ENCODE results near the gene GLP1R.

Gene GLP1R

DNA sequence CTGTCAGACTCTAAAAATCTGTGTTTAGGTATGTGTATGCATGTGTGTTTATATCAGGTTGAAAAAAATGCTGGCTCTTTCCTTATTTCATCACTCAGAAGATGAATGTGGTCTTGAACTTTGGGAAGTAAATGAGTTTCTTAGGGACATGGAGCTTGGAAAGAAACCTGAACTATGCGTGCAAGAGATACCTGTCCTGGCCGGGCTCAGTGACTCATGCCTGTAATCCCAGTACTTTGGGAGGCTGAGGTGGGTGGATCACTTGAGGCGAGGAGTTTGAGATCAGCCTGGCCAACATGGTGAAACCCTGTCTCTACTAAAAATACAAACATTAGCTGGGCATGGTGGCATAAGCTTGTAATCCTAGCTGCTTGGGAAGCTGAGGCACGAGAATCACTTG, 4.4 kb upstream of the GLP1R start:
- no peak for DNase-seq (ENCODE audit: low read depth)

DNA sequence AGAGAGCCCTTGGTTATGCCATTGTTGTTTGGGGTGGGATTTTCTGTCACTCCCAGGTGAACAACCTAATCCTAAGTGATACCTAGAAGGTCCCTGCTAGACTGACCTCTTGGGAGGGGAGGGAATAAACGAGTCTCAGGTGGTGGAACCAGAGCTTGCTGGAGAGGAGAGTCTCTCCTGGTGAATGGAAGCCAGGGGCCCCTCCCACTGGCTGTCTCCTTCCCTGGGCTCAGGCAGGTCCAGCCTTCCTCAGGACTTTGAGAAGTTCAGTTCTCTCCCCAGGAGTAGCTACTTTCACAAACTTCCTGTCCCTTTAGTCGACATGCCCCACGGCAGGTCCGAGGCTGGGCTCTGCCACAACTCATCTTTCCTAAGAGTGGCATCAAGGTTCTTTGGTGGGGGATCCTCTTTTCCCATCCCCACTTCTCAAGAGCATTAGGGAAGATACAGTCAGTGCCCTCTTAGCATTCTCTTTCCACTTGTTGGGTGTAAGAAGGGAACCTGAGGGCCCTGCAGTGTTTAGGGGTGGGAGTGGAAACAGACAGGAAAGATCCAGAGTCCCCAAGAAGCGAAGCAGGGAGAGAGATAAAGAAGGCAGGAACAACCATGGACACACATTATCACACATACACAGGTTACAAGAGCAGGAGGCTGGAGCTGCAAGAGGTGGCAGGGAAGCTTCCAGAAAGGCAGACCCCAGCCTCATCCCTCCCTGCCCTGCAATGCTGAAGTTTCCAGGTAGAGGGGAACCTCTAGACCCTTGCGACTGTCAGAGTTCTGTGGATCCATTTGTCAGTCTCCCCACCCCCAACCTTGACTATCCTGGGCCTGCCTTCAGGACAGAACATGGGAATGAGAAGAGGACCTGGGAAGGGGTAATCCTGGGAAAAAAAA, 900 bp upstream of the GLP1R start:
- no peak for DNase-seq (ENCODE audit: low read depth)

DNA sequence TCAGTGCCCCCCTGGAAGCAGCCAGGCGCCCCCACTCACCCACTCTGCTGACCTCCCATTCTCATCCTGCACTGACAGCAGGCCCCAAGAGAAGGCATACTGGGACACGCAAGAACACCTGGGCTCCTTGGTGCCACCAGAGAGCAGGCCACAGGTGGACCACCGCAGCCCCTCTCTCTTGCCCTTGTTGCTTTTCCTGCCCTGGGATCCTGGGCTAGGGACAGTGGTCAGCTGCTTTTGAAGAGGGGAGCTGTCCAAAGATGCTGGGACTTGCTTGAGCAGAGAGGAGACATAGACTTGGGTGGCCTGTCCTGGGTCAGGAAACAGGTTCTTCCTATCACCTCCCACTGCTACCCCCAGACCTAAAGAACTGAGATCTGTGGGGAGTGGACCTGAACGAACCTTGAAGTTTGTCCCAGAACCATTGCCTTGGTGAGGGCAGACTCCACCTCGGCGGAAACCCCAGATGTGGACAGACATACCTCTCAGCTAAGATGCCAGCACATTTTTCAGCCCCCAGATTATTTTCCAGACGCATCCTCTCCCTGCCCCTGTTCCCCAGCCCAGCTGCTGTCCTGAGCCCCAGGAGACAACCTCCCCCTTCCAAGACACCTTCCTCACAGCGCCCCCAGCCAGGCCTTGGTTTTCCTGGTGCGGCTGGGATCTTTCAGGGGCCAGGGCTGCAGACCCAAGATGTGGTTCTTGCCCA, 1.1 kb downstream of the GLP1R start:
- no peak for DNase-seq (ENCODE audit: low read depth)

DNA sequence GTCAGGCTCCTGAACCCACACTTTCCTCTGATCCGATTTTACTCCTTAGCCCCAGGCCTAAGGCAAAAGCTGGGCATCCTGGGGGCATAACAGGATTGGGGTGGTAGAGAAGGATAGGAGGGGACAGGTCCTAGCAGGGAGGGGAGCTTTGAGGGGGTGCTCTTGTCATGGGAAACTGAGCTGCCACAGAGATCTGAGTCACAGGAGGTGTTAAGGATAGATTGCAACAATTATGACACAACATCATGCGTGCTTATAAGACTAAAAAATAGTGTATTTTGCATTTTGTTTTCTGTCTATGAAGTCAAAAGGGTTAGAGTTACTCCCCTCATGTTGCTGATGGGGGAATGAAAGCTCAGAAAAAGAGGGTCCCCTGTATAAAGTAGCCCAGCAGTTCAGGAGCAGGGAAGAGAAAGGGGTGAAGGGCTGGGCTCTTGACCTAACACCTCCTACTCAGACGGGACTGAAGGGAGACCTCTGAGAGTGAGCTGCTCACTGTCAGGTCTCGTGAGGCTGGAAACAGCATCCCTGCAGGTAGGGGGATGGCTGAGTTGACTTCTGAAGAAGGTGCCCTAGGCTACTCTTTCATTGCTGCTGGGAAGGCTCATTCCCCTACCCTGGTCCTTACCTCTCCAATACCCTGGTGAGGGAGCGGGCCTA, 2.0 kb downstream of the GLP1R start:
- DNase-seq (ENCODE audit: low read depth): no peak

DNA sequence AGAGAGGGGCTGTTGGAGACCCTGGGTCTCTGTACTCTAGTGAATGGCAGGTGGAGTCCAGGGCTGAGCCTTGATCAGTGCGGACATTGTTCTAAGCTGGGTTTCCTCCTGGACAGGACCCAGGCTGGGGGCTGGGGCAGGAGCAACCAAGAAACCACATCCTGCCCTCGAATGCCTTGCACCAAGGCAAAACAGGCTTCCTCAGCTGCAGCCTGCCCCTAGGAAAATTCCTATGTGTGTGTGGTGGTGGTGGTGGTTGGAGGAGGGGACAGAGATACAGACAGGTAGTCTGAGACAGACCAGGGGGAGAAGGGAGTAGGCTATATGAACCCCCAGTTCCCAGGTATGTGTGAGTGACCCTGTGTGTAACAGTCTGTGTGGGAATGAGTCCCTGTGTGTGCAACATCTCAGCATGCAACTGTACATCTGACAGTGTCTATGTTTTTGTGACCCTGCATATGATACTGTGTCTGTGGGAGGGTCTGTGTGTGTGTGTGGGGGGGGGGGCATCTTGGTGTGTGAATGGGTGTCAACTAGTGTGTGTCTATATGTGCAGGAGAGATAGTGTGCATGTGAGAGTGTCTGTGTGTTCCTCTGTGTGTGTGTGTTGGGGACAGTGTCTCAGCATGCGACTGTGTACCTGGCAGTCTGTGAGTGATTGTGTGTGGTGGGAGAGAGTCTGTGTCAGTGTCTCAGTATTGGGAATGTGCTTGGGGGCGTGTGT, 3.0 kb downstream of the GLP1R start:
- DNase-seq (ENCODE audit: low read depth): no peak

DNA sequence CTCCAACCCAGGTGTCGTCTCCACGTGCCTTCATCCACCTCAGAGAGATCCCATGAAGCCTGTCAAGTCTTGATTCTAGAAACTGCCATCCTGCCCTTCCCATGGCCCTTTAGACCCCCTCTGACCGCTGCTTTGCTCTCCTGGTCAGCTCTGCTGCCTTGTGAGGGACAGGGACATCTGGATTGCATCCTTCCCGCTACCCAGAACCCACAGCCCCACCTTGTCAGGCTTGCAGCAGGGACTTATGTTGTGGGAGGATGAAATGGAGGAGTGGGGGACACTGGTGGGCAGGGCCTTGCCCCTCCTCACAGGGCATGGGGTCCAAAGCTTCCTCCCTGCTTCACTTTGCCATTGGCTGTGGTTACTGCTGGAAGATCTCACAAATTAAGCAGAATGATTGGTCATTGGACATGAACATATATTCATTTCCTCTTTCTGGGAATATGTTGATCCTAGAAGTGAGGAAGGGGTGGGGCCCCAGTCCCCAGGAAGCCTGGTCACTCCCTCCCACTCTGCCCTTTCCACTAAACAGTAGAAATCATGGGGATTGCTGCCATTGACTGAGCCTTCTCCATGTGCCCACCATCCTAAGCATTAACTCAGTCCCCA, 4.5 kb downstream of the GLP1R start:
- DNase-seq (ENCODE audit: low read depth): no peak

DNA sequence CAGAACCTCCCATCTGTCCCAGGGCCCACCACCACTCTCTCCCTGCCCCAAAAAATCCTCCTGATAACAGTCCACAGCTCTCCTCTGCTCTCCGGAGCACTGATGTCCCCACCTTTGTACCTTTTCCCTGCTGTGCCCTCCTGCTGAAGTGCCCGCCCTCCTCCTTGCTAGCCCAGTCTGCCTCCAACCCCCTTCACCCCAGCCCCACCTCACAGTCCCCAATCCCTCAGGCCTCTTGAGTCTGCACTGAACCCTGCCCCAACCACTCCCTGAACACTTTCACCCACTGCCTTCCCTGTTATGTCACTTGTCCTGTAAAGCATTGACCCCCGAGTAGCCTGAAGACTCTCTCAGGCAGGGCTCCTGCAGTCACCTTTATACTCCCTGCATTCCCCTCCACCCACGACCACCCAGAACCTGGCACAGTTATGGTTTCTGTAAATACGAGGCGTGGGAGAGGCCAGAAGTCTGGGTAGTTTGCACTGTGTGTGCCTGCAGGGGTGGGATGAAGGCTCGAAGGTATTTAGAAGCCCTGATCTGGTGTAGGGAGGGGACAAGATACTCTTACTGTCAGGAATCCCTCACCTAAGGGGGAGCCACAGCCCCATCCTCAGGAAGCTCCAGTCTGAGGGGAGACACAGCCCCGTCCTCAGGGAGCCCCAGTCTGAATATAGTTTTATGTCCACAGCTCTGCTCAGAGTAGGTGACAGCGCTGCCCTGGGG, 5.4 kb downstream of the GLP1R start:
- no peak for DNase-seq (ENCODE audit: low read depth)

DNA sequence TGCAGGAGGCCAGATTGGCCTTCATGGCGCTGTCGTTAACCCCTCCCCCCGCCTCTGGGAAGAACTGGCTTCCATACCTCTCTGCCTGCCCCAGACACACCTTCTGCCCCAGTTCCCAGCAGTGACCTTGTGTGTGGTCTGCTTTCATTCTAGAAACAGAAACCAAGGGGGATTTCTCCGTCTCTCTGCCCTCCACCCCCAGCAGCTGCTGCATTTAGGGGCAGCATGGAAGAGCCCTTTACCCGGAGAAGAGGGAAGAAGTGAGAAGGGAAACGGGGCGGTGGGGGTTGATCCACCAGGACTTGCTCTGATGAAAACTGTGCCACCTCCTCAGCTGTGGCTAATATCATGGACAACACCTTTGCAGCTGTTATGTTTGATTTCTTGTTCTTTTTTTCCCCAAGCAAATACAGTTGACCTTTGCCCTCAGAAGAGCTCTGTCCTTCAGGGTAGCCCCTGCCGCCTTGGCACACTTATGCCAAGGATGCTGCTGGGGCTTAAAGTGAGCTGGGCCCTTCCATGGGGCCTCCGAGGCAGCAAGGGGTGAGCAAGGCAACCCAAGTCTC, 6.1 kb downstream of the GLP1R start:
- no peak for DNase-seq (ENCODE audit: low read depth)

DNA sequence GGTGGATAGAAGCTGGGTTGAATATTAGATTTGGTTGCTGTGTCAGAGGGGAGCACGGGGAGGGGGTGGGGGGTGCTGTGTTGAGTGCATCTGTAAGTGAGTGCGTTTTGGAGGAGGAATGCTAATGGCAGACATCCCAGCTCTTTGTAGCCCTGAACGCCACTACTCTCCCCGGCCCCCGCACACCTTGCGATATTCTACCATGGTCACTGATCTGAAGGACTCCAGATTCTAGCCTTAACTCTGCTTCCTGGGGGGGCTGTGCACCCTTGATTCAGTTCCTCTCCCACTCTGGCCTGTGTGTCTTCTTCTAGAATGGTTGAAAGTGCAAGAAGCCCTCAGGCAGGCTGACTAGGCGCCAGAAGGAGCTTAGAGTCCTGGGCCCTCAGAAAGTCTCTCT, 7.1 kb downstream of the GLP1R start:
- no peak for DNase-seq (ENCODE audit: low read depth)

DNA sequence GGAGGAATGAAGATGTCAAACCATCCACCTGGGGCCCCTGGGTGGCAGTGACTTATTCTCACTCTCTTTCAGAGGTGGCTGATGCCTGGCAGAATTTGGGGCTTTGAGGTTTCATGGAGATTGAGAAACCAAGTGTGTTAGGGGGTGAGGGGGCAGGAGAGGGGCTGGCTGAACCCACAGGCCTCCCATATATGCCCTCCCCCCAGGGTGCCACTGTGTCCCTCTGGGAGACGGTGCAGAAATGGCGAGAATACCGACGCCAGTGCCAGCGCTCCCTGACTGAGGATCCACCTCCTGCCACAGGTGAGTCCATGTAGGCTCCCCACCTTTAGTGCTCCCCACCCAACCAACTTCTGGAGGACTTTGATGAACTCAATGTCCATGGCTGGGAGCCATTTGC, 7.6 kb downstream of the GLP1R start:
- no peak for DNase-seq (ENCODE audit: low read depth)

DNA sequence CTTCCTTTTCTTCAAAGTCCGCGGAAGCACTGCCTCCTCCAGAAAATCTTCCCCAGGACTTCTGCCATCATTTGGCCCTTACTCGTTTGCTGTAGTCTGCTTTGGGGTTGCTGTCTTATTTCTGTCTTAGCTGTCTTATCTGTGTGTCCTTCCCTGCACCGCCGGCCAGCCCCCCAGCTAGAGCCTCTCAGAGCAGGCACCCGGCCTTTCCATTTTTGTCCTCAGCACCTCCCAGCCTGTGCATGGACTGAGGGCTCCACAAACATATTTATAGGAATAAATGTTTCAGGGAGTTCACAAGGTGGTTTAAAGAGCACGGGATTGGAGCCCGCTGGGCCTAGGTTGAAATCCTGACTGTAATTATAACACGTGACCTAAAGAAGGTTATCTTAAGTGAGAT, 8.1 kb downstream of the GLP1R start:
- DNase-seq (ENCODE audit: low read depth): no peak

DNA sequence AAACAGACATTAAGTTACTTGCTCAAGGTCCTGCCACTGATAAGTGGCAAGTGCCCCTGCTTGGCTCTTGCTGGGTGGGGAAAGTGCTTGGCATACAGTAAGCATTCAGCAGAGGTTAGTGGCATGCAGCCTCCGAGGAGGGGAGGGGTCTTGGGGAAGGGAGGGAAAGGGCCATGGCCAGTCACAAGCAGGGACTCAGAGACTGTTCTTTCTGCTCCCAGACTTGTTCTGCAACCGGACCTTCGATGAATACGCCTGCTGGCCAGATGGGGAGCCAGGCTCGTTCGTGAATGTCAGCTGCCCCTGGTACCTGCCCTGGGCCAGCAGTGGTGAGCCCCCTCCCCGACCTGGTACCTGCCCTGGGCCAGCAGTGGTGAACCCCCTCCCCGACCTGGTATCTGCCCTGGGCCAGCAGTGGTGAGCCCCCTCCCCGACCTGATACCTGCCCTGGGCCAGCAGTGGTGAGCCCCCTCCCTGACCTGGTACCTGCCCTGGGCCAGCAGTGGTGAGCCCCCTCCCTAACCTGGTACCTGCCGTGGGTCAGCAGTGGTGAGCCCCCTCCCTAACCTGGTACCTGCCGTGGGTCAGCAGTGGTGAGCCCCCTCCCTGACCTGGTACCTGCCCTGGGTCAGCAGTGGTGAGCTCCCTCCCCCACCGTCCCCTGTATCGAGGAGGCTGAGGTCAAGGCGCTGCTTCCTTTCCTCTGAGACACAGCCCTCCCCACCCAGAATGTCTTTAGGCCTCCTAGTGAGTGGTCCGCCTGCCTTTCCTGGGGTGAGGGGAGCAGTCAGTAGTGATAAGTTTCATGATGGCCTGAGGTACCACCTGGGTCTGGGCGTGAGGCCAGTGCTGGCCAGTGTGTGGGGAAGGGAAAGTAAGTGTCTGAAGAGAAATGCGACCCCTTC, 8.9 kb downstream of the GLP1R start:
- DNase-seq (ENCODE audit: low read depth): no peak

DNA sequence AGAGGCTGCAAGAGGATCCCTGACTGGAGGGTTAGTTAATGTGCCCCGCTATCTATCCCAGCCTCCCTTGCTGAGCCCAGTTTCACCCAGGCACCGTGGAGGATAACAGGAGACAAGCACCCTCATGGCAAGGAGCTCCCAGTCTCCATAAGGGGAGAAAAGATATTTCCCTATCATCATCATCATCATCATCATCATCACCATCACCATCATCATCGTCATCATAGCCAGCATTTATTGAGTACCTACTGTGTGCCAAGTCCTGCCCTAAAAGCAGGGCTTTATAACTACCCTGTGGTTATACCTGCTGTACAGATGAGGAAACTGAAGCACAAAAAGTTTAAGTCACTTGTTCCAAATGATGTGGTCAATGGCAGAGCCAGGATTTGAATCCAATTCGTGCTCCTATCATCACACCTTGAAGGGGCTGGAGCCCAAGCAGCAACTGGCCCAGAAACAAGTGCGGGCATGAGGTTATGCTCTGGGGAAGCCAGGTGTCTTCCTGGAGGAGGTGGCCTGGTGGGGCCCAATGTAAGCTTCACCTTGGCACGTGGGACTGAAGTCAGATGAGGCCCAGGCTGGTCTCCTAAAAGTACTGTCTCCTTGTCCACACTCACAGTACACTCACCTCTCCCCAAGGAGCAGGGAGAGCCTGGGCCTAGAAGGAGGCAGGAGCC, 10.0 kb downstream of the GLP1R start:
- DNase-seq (ENCODE audit: low read depth): no peak

DNA sequence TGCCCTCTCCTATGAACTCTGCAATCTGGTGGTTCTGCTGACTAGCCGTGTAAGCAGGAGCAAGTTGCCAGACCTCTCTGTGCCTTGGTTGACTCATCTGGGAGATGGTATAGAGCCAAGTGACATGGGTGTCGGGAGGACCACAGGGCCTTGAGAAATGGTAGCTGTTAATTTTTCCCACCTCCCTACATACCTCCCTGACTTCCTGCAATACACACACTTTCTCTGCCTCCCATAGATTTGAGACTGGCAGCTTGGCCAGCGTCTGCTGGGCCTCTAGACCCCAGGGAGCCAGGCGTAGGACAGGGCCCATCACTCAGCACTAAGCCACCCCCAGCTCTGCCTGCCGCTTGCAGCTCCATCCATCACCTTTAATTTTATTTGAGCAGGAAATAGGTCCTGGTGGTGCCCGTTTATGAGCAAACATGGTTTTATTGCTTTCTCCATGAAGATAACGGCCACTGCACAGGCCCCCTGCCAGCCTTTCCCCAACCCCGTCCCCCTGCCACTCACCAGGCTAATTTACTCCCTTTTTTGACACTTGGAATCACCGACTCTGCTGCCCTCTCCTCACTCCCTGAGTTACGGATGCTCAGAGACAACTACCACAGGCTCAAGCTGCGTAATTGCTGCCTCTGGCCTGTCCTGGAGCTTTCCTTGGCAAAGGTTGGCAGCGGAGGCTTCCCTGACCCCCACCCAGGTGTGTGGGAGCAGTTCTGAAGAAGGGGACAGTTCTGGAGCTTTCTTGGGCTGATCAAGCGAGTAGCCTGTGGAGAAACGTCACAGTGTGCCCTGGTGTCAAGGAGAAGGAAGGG, 11.1 kb downstream of the GLP1R start:
- no peak for DNase-seq (ENCODE audit: low read depth)

DNA sequence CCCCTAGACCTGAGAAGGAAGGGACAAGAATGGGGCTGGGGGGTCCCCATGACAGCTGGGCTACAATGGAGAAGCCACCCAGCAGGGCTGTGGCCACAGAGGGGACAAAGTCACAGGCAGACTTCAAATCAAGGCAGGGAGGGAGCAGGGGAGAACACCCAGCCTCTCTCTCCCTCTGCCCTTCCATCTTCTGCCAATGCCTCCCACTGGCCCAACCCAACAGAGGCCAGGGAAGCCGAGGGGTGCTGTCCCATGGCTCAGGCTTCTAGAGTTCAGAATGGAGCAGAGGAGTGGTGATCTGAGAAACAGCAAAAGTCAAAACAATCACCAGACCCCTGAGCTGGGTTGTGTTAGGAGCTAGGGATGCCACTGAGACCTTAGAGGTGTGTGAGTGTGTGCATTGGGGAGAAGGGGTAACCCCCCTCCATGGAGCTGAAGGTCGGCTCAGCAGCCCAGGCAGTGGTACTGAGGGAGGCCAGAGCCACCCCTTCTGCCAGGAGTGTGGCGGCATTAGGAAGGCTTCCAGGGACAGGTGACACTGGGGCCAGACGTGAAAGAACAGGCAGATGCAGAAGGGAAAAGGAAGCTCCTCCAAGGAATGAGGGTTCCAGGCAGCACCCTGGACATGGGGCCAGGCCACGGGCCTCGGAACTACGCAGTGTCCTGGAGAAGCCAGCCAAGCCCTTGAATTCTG, 12.0 kb downstream of the GLP1R start:
- DNase-seq (ENCODE audit: low read depth): no peak

DNA sequence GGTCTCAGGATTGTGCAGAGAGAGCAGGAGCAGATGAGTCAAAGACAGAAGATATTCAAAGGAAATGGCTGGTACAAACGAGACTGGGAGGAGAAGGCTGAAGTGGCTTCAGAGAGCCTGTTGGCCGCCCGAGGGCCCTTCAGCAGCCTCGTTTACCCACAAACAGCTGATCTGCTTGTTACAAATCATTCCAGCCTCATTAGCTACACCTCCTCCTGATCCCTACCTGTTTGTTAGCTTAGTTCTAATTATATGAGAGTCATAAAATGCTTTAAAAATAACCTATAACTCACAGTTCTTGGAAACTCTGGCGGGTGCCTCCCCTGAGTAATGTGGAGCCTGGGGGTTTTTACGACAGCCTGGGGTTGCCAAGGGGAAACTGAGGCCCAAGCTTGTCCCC, 12.6 kb downstream of the GLP1R start:
- no peak for DNase-seq (ENCODE audit: low read depth)

DNA sequence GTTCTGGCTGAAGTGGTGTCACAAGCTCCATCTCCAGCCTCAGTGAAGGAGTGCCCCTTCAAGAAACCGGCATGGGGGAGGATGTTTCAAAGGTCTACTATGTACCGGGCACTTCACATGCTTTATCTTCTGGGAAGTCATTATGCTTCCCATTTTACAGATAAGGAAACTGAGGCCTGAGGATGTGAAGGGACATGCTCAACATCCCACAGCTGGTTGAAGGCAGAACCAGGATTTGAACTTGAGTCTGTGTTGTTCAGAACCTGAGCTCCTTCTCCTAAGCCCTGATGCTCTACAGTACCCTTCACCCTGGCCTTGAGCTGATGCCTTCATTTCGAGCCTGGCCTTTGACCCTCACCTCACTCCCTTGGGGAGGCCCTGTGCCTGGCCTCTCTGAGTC, 13.0 kb downstream of the GLP1R start:
- no peak for DNase-seq (ENCODE audit: low read depth)
